GM18520 (cell line): ENCODE measurements around the gene ANXA2R.
"Not testable (repeated sequence)": the region's sequence is repeated elsewhere in the genome, so short reads cannot be mapped to it uniquely, and the experiment has no call there.

Experiments used
- ATAC-seq: cut with Tn5 transposase; IDR thresholded peaks from one replicate; pipeline ENCODE4 v1.9.1; 2021; ENCODE audit not compliant: unreplicated experiment

ANXA2R gene

GRCh38 chr5:43036409-43036808 is 3.7 kb downstream of the ANXA2R start:
- ATAC-seq = no peak

GRCh38 chr5:43034591-43034968 is 5.5 kb downstream of the ANXA2R start:
- no peak for ATAC-seq

- no peak for ATAC-seq
These were observed 6.1 kb downstream of the ANXA2R start for GRCh38 chr5:43033841-43034590.

DNA sequence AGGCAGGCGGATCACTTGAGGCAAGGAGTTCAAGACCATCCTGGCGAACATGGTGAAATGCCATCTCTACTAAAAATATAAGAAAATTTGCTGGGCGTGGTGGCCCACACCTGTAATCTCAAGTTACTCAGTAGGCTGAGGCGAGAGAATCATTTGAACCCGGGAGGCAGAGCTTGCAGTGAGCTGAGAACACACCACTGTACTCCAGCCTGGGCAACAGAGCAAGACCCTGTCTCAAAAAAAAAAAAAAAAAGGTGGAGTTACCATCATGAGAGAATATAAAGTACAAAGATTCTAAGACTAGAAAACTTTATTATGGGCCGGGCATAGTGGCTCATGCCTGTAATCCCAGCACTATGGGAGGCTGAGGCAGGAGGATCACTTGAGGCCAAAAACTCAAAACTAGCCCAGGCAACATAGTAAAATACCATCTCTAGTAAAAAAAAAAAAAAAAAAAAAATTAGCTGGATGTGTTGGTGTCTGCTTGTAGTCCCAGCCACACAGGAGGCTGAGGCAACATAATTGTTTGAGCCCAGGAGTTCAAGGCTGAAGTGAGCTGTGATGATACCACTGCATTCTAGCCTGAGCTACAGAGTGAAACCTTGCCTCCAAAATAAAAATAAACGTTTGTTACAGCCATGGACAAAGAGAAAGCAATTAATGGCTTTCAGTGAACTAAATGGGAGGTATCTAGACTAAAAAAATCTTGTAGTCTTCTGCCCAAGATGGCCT is 12.9 kb downstream of the ANXA2R start:
- no peak for ATAC-seq

GRCh38 chr5:43025184-43025950 is 14.8 kb downstream of the ANXA2R start:
- not testable (repeated sequence) for ATAC-seq

DNA sequence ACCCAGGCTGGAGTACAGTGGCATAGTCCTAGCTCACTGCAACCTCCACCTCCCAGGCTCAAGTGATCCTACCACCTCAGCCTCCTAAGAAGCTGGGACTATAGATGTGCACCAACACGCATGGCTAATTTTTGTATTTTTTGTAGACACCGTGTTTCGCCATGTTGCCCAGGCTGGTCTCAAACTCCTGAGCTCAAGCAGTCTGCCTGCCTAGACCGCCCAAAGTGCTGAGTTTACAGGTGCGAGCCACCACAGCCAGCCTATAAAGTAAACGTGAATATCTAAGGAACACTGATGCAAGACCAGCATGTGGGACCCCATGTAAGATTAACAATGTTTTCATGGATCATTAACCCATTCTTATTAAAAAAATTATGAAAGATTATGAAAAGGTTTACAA is 15.9 kb downstream of the ANXA2R start:
- ATAC-seq = no peak

DNA sequence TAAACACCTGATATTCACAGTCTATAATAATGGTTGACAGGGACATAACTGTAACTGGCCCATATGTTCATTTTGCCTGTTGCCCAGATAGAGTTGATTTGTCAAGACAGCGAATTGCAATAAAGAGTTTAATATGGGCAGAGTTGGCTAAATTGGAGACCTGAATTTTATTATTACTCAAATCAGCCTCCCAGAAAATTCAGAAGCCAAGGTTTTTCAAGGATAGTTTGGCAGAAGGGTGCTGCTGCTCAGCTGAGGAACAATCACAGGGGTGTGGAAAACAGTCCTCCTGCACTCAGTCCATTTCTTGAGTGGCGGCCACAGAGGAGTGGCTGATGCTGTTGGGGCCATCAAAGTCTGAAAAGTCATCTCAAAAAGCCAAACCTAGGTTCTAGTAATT is 19.0 kb downstream of the ANXA2R start:
- no peak for ATAC-seq

- peak; percentile 9 for ATAC-seq
These were observed 19.7 kb downstream of the ANXA2R start for GRCh38 chr5:43020399-43020746.

GRCh38 chr5:43019614-43020398 is 20.3 kb downstream of the ANXA2R start:
- peak; percentile 66 for ATAC-seq

GRCh38 chr5:43019291-43019613 is 20.9 kb downstream of the ANXA2R start:
- no peak for ATAC-seq

DNA sequence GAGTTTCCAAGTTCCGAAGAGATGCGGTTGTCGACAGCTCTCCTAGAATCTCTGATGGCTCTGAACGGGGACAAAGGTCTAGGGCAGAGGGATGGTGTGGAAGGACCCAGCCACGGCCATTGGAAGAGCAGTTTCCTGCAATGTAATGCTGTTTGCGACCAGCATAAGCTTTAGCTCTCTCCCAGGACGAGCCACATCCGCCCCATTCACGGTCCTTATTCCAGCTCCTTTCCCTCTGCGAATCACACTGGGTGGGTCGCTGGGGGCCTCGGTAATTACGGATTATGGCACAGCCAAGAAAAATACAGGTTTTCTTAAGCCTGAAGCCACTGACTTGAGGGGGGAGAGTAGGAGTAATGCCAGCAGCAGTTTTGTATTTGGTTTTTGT is 22.7 kb downstream of the ANXA2R start:
- ATAC-seq = no peak

GRCh38 chr5:43016217-43016779 is 23.8 kb downstream of the ANXA2R start:
- no peak for ATAC-seq

GRCh38 chr5:43014522-43014921 is 25.6 kb downstream of the ANXA2R start:
- no peak for ATAC-seq

DNA sequence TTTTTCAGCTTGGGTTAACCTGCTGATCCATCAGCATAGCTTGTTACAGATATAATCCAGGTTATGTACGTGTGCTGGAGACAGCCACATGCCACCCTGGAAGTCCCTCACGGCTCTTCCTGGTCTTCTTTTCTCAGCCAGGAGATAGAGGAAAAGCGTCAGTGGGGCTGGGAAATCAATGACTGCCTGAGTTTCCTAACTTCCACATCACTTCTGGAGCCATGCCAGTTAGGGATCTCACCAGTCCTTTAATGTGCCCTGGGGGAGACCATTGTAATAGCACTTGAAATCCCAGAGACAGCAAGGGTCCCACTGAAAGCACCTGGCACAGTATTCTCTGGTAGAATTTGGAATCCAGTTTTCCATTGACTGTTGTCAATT is 29.2 kb downstream of the ANXA2R start:
- no peak for ATAC-seq

GRCh38 chr5:43008363-43009153 is 31.6 kb downstream of the ANXA2R start:
- ATAC-seq = peak; percentile 26

DNA sequence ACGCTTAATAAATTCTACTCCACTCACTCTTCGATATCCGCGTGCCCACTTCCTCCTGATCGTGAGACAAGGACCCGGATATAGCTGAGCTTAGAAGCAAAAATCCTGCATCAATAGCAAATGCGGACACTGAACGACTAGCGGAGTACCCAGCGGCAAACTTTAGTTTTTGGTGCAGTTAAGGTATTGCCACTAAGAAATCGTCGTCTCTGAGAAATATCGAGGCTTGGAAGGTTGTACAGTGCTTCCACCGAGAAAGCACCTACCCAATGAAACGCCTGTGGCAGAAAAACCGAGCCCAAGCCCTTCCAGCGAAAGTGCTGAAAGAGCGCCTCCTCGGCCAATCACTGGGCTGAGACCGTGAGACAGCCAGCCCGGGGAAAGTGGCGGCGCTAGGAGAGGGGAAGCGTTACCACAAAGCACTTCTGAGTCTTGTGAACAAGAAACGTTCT is 32.2 kb downstream of the ANXA2R start:
- ATAC-seq = peak; percentile 26

- peak; percentile 15 for ATAC-seq
These were observed 32.7 kb downstream of the ANXA2R start for GRCh38 chr5:43007246-43007910.

DNA sequence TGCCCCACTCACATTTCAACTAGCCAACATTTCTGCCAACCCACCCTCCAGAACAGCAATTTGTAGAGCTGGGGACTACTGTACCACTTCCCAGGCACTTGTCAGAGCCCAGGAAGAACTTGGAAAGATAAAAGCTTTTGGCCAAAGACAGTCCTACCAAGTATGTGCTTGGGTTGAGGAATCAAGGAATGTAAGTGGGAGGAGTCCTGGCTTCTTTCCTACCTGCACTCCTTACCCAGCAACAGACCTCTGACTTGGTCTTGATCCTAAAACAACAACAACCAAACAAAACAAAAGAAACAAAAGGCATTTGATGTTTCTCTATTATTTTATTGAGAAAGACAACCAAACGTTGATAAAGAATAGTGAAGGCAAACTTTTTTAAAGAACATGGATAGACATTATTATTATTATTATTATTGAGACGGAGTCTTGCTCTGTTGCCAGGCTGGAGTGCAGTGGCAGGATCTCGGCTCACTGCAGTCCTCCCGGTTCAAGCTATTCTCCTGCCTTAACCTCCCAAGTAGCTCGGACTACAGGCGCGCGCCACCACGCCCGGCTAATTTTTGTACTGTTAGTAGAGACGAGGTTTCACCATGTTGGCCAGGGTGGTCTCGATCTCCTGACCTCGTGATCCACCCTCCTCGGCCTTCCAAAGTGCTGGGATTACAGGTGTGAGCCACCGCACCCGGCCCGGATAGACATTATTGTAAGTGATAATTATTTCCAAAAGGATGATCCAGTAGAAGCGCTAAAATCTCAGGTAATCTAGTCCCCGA is 33.5 kb downstream of the ANXA2R start:
- no peak for ATAC-seq

- ATAC-seq = no peak
These were observed 35.1 kb downstream of the ANXA2R start for GRCh38 chr5:43005031-43005430.
